Astrocyte (in vitro differentiated cells and primary cell): ENCODE results near the gene IL16.

ENCODE experiments used
- EZH2 ChIP-seq: IDR thresholded peaks from 2 replicates; pipeline ENCODE4 v1.6.1; 2012; ENCODE audit warnings: mild to moderate bottlenecking, low read length, inconsistent platforms; ENCODE audit not compliant: insufficient read depth
- TF ChIP-seq, protein P1 (sequence below): IDR thresholded peaks from 2 replicates; pipeline ENCODE4 v1.5.1; 2011; ENCODE audit warnings: low read depth, mild to moderate bottlenecking, inconsistent platforms, low read length, moderate library complexity; ENCODE audit not compliant: insufficient read depth

DNA sequence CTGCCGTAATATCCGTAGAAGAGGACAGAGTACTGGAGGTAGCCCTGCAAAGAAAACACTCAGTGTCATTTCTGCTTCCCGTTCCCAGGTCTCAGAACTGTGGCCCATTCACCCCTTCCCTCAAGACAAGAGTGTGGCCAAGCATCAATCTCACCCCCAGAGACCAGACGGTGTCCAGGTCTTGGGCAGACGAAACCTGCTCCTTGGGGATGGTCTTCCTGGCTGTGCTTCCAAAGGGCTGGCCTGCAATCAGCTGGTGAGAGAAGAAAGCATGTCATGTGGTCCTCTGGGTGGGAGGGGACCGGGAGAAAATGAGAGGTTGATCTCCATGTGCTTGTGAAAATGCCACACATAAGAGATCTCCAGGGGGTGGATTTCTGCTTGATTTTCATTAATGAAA is 161.6 kb downstream of the IL16 start:
- TF ChIP-seq, protein P1, sequence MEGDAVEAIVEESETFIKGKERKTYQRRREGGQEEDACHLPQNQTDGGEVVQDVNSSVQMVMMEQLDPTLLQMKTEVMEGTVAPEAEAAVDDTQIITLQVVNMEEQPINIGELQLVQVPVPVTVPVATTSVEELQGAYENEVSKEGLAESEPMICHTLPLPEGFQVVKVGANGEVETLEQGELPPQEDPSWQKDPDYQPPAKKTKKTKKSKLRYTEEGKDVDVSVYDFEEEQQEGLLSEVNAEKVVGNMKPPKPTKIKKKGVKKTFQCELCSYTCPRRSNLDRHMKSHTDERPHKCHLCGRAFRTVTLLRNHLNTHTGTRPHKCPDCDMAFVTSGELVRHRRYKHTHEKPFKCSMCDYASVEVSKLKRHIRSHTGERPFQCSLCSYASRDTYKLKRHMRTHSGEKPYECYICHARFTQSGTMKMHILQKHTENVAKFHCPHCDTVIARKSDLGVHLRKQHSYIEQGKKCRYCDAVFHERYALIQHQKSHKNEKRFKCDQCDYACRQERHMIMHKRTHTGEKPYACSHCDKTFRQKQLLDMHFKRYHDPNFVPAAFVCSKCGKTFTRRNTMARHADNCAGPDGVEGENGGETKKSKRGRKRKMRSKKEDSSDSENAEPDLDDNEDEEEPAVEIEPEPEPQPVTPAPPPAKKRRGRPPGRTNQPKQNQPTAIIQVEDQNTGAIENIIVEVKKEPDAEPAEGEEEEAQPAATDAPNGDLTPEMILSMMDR = no peak
- TF ChIP-seq EZH2 = no peak
